ENCODE results near the gene EDN1.

The EDN1 gene

DNA sequence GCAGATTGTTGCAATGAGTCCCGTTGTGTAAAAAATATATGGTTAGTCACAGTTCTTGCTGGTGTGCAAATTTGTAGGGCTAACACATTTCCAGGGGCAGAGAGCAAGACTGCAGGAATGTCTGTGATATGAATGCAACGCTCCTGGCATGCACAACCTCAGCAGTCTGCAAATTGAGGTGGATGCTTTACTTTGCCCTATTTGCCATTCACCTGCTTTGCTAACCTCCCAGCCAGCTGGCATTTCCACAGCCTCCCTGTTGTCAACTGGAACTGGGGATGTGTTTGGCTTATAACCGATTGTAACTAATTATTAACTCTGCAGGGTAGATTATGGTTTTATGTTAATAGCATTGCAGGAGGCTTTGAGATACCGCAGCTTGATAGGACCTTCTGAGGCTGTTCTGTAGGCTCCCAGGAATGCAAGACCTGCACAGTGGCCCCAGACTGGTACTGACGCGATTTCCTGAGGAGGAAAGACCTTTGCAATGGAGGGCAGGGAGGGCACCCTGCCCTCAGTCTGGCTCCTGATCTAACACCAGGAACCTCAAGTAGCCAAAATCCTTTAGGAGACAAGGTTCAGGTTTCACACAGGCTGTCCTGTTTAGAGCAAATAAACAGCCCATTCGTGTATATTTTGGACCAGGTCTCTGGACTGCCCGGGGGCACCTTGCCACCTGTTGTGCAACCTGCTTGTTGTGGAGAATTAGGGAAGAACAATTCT, 53.4 kb downstream of the EDN1 start:
- no peak for TF ChIP-seq CTCF (IDR thresholded peaks at IDR 0.05; ENCODE audit: control extremely low read depth, extremely low read depth, low read depth, missing control alignments)
- POLR2A ChIA-PET = no interaction called here
- CTCF ChIA-PET = interaction anchor here (1.2 kb wide), 1 partner anchor 20 kb away, joined by 4 read pairs; no protein-coding TSS in a partner anchor
- DNase-seq (ENCODE audit: extremely low spot score) = no peak

DNA sequence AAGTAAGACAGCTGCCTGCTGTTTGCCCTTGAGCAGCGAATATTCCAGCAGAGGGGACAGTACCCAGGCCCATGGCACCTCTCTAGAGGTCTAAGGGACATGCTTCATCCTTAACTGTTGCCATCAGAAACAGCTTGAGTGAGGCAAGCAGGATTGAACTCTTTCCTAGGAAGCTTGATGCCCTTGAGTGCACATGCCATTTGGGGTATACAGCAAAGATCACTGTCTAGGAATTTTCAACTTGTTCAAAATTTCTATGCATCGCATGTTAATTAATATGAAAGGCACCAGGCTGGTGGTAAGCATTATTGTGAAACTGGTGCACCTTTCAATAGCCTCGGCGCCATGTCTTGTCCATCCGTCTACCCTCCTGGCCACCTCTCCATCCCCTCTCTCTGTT, 54.1 kb downstream of the EDN1 start:
- no peak for DNase-seq (ENCODE audit: extremely low spot score)
- TF ChIP-seq CTCF (IDR thresholded peaks at IDR 0.05; ENCODE audit: control extremely low read depth, extremely low read depth, low read depth, missing control alignments) = no peak
- ChIA-PET CTCF (interaction anchor here (1.1 to 2.2 kb wide), 5 partner anchors 9 to 57 kb away, joined by 3 to 8 read pairs (median 4); no protein-coding TSS in a partner anchor), POLR2A (no interaction called here)

DNA sequence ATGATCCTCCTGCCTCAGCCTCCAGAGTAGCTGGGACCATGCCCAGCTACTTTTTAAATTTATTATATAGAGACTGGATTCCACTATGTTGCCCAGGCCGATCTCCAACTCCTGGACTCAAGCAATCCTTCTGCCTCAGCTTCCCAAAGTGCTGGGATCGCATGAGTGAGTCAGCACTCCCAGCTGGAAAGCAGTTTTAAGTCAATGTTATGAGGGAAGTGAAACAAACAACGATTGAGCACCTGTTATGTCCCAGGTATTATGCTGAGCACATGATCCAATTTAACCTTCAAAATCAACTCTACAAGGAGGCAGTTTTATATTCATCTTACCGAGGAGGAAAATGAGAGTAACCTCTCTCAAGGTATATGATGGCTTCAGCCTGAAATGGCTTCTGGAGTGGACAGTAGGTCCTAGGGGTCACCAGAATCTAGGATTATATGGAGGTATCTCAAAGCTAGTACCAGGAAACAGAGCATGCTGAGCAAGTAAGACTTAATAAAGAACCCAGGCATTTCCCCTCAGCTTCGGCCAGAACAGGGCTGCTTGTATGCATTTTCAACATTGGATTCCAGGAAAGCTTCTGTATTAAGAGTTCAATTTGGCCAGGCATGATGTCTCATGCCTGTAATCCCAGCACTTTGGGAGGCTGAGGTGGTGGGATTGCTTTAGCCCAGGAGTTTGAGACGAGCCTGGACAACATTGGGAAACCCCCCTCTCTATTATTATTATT, 55.0 kb downstream of the EDN1 start:
- ChIA-PET POLR2A (no interaction called here), CTCF (interaction anchor here (1.1 to 2.2 kb wide), 5 partner anchors 8 to 58 kb away, joined by 3 to 8 read pairs (median 3); no protein-coding TSS in a partner anchor)

GRCh38 chr6:12345694-12346058, 55.5 kb downstream of the EDN1 start:
- ChIA-PET CTCF (interaction anchor here (1.1 to 2.2 kb wide), 5 partner anchors 8 to 59 kb away, joined by 3 to 8 read pairs (median 3); no protein-coding TSS in a partner anchor), POLR2A (no interaction called here)
- no peak for DNase-seq (ENCODE audit: extremely low spot score)
- TF ChIP-seq CTCF (IDR thresholded peaks at IDR 0.05; ENCODE audit: control extremely low read depth, extremely low read depth, low read depth, missing control alignments) = no peak

More for the DNA sequence above, 55.0 kb downstream of the EDN1 start:
- DNase-seq (ENCODE audit: extremely low spot score) = no peak
- no peak for TF ChIP-seq CTCF (IDR thresholded peaks at IDR 0.05; ENCODE audit: control extremely low read depth, extremely low read depth, low read depth, missing control alignments)
